Astrocyte of the spinal cord (primary cell): ENCODE results near the gene NR3C1.

ENCODE experiments used
- DNase-seq: peaks from one replicate; pipeline ENCODE4 v3.0.0; 2011; ENCODE audit warnings: low read depth, low spot score
- H3K4me3 ChIP-seq: 2 replicates; pipeline ENCODE4 v1.5.1; 2011; ENCODE audit warnings: low read depth, mild to moderate bottlenecking, low read length, moderate library complexity
- in situ Hi-C: cut with HindIII; loops from 2 replicates; pipeline ENCODE4 v1.10.0; 2017; ENCODE audit warnings: low sequenced_read_pairs
- TF ChIP-seq, protein P1 (sequence below): IDR thresholded peaks from 2 replicates; pipeline ENCODE4 v1.5.1; 2012; ENCODE audit warnings: low read depth, mild to moderate bottlenecking, low read length, inconsistent platforms

The NR3C1 gene

GRCh38 chr5:143297756-143298155 lies 105.7 kb downstream of the NR3C1 start:
- DNase-seq: no peak
- no peak overlapping the region for H3K4me3 ChIP-seq
- in situ Hi-C loops: no loop called here
- TF ChIP-seq, protein P1, sequence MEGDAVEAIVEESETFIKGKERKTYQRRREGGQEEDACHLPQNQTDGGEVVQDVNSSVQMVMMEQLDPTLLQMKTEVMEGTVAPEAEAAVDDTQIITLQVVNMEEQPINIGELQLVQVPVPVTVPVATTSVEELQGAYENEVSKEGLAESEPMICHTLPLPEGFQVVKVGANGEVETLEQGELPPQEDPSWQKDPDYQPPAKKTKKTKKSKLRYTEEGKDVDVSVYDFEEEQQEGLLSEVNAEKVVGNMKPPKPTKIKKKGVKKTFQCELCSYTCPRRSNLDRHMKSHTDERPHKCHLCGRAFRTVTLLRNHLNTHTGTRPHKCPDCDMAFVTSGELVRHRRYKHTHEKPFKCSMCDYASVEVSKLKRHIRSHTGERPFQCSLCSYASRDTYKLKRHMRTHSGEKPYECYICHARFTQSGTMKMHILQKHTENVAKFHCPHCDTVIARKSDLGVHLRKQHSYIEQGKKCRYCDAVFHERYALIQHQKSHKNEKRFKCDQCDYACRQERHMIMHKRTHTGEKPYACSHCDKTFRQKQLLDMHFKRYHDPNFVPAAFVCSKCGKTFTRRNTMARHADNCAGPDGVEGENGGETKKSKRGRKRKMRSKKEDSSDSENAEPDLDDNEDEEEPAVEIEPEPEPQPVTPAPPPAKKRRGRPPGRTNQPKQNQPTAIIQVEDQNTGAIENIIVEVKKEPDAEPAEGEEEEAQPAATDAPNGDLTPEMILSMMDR: no peak

DNA sequence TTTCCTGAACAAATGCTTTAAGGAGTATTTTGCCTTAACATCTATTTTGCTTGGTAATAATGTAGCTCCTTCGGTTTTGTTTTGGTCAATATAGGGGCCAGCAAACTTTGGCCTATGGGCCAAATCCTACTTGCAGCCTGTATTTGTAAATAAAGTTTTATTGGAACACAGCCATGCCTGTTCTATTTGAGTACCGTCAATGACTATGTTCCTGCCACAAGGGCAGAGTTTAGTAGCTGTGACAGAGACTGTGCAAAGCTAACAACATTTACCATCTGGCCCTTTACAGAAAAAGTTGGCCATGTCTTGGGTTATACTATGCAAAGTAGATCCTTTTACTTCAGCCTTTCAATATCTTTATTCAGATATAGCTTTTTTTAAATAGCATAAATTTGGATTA lies 113.4 kb downstream of the NR3C1 start:
- TF ChIP-seq, protein P1: no peak
- DNase-seq: no peak
- in situ Hi-C loops: no loop called here
- no peak overlapping the region for H3K4me3 ChIP-seq

DNA sequence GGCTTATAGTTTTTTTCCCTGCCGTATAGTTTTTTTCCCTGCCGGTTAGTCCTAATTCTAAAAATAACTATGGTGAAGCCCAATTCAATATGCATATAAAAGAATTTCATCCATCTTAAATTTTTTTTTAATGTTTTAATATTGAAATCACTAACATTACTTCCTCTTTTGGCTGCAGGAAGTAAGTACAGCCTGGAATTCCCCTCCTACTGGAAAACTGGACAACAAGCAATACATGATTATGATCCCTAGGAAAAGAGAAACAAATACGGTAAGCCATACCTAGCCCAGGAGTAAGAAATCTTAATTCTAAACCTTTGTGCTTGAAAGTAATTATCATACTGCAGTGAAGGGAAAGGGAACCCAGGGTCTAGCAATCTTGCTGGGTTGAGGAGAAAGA lies 119.0 kb downstream of the NR3C1 start:
- TF ChIP-seq, protein P1: no peak
- no peak for DNase-seq
- in situ Hi-C loops: no loop called here
- no peak overlapping the region for H3K4me3 ChIP-seq

DNA sequence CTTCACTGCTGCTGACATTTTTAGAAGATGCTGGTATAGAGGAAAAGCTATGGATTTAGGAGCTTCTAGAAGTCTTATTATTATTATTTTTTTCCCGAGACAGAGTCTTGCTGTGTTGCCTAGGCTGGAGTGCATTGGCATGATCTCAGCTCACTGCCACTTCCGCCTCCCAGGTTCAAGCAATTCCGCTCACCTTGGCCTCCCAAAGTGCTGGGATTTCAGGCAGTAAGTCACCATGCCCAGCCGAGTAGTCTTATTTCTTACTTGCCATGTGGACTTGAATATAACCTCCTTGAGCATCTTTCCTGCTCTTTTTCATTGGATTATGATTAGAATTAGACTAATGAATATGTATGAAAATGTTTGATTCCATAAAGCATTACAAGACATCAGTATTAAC lies 119.5 kb downstream of the NR3C1 start:
- no peak for DNase-seq
- H3K4me3 ChIP-seq: no peak overlapping the region
- in situ Hi-C loops: no loop called here
- TF ChIP-seq, protein P1: no peak

- DNase-seq: no peak
- in situ Hi-C loops: no loop called here
- TF ChIP-seq, protein P1: no peak
- H3K4me3 ChIP-seq: no peak overlapping the region
Observed at GRCh38 chr5:143281226-143281625, 122.3 kb downstream of the NR3C1 start.

- no peak overlapping the region for H3K4me3 ChIP-seq
- DNase-seq: no peak
- TF ChIP-seq, protein P1: no peak
- in situ Hi-C loops: no loop called here
Observed at GRCh38 chr5:143279698-143280097, 123.8 kb downstream of the NR3C1 start.

DNA sequence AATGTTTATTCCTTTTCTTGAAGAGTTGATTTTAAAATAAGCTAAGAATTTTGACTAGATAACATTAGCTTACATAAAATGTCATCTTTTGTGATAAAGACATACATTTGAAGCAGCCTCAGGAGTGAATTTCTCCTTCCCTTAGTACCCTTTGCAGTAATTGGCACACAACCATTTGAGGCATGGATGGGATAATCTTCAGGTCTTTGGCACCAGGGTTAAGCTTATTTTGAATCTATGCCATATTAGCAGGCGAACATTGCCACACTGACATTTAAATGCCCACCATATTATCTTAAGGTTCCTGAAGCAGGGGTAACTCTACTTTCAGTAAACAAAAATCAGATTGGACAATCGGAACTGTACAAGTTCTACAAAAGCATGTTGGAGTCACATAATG lies 126.0 kb downstream of the NR3C1 start:
- no peak overlapping the region for H3K4me3 ChIP-seq
- DNase-seq: no peak
- TF ChIP-seq, protein P1: no peak
- in situ Hi-C loops: no loop called here
